ENCODE measurements around the gene GPSM1. TPM values are rescaled to one million over a fixed set of nuclear protein-coding genes. Genes with fewer than 3 reads are reported as not detected.

The GPSM1 gene
- total and polyA plus RNA-seq, 9 donors, result 22.8 to 36.0 (median 27.1) TPM

DNA sequence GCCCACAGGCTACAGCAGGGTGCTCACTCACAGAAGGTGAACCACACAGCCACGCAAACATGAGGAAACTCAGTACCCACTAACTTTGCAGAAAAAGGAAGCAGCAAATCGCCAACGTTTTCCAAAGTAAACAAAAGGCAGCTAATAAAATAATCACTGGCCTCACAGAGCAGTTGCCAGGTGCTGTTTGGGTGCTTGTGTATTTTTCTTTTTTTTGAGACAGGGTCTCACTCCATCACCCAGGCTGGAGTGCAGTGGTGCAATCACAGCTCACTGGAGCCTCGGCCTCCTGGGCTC is 68.8 kb downstream of the GPSM1 start:
- WGBS (ENCODE audit: insufficient coverage), result 89% methylated on average over 1 of the region's 4 CpGs
- no peak overlapping the region for H3K4me3 ChIP-seq (ENCODE audit: low read length)
- no peak overlapping the region for H3K27ac ChIP-seq (ENCODE audit: low read length)
- H3K36me3 ChIP-seq (ENCODE audit: control insufficient read depth, insufficient read depth, low read length), result peaks cover 75% of the 10 kb centered on the region
- no peaks in the 10 kb centered on the region for H3K9me3 ChIP-seq (replicated peaks; ENCODE audit: control insufficient read depth, low read depth, low read length)
- H3K4me1 ChIP-seq (ENCODE audit: control insufficient read depth, insufficient read depth, low read length), result peaks cover 18% of the 10 kb centered on the region
- no peak for DNase-seq
- H3K27me3 ChIP-seq (ENCODE audit: control insufficient read depth, insufficient read depth, low read length), result no peaks in the 10 kb centered on the region

DNA sequence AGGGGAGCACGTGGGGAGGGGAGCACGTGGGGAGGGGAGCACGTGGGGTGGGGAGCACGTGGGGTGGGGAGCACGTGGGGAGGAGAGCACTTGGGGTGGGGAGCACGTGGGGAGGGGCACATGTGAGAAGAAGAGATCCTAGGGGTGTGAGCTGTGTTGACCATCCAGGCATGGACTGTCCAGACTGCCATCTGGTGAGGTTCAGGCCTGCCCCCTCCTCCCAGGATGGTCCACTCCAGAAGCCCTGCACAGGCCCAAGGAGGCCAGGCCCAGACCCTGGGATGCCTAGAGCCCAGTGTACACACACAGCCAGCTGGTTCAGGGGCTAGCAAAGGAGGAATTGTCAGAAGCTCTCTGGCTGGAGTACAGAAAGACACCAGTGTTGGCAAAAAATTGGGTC is 70.3 kb downstream of the GPSM1 start:
- H3K36me3 ChIP-seq (ENCODE audit: control insufficient read depth, insufficient read depth, low read length), result peaks cover 68% of the 10 kb centered on the region
- no peak overlapping the region for H3K4me3 ChIP-seq (ENCODE audit: low read length)
- 67% methylated on average over 1 of the region's 6 CpGs for WGBS (ENCODE audit: insufficient coverage)
- DNase-seq, result no peak
- no peak overlapping the region for H3K27ac ChIP-seq (ENCODE audit: low read length)
- H3K9me3 ChIP-seq (replicated peaks; ENCODE audit: control insufficient read depth, low read depth, low read length), result no peaks in the 10 kb centered on the region
- peaks cover 18% of the 10 kb centered on the region for H3K4me1 ChIP-seq (ENCODE audit: control insufficient read depth, insufficient read depth, low read length)
- no peaks in the 10 kb centered on the region for H3K27me3 ChIP-seq (ENCODE audit: control insufficient read depth, insufficient read depth, low read length)

DNA sequence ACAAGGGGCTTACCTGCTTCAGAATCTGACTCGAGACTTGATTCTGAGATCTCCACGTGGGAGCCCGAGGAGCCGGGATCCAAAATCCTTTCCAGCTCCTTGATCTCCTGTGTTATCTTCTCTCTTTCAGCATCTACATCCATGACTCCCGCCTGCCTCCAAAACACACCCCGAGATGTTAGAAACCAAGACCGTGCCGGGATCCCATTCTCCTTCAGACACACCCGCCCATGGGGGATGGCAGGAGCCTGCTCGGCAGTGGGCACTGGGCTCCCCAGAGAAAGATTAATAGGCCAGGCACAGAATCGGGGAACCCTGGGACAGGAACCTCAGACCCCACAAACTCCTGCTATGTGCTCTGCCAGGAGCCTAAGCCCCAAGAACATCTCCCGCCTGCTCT is 70.9 kb downstream of the GPSM1 start:
- Histone ChIP-seq H3K27ac (ENCODE audit: low read length) (no peak overlapping the region), H3K4me3 (ENCODE audit: low read length) (no peak overlapping the region), H3K36me3 (ENCODE audit: control insufficient read depth, insufficient read depth, low read length) (peaks cover 61% of the 10 kb centered on the region), H3K9me3 (replicated peaks; ENCODE audit: control insufficient read depth, low read depth, low read length) (no peaks in the 10 kb centered on the region), H3K4me1 (ENCODE audit: control insufficient read depth, insufficient read depth, low read length) (peaks cover 18% of the 10 kb centered on the region), H3K27me3 (ENCODE audit: control insufficient read depth, insufficient read depth, low read length) (no peaks in the 10 kb centered on the region)
- WGBS (ENCODE audit: insufficient coverage), result 83% methylated on average over 12 of the region's 12 CpGs
- DNase-seq, result no peak

DNA sequence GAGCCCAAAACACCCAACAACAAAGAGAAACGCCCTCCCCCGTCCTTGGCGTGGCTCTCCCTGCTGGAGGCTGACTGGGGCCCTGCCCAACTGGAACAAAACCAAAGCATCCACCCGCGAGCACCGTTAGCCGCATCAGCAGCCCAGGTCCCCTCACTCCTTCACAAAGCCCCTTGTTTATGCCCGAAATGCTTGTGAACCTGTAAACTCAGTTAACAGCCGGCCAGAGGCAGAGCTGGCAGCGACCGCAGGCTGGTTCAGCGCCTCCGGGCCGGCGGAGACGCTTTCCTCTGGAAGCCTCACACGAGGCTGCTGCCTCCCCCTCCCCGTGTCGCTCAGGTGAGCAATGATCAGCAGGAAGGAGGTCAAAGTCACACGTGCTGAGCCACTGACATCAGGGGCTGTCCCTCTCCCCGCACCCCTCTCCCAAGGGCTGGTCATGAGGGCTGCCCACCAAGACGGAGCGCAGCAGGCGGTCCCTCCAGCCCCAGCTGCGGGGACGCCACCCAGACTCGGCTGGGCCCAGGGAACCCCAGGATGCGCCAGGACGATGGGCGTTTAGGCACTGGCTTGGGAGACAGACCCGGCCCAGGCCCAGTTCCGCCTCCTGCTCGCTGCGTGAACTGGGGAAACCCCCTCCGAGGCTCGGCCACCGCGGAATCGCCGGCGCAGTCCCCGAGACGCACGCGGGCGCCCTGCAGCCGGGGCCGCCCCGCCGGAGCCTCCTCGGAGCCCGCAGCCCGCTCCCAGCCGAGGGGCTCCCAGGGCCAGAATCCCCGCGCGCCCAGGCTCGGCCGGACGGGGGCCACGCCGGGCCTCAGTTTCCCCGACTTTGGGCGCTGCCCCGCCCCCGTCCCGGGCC is 72.1 kb downstream of the GPSM1 start:
- 1% methylated on average over 67 of the region's 67 CpGs for WGBS (ENCODE audit: insufficient coverage)
- no peaks in the 10 kb centered on the region for H3K27me3 ChIP-seq (ENCODE audit: control insufficient read depth, insufficient read depth, low read length)
- no peaks in the 10 kb centered on the region for H3K9me3 ChIP-seq (replicated peaks; ENCODE audit: control insufficient read depth, low read depth, low read length)
- H3K4me3 ChIP-seq (ENCODE audit: low read length), result peak overlapping the region; percentile 59
- H3K27ac ChIP-seq (ENCODE audit: low read length), result no peak overlapping the region
- peaks cover 18% of the 10 kb centered on the region for H3K4me1 ChIP-seq (ENCODE audit: control insufficient read depth, insufficient read depth, low read length)
- H3K36me3 ChIP-seq (ENCODE audit: control insufficient read depth, insufficient read depth, low read length), result peaks cover 60% of the 10 kb centered on the region
- DNase-seq, result no peak

DNA sequence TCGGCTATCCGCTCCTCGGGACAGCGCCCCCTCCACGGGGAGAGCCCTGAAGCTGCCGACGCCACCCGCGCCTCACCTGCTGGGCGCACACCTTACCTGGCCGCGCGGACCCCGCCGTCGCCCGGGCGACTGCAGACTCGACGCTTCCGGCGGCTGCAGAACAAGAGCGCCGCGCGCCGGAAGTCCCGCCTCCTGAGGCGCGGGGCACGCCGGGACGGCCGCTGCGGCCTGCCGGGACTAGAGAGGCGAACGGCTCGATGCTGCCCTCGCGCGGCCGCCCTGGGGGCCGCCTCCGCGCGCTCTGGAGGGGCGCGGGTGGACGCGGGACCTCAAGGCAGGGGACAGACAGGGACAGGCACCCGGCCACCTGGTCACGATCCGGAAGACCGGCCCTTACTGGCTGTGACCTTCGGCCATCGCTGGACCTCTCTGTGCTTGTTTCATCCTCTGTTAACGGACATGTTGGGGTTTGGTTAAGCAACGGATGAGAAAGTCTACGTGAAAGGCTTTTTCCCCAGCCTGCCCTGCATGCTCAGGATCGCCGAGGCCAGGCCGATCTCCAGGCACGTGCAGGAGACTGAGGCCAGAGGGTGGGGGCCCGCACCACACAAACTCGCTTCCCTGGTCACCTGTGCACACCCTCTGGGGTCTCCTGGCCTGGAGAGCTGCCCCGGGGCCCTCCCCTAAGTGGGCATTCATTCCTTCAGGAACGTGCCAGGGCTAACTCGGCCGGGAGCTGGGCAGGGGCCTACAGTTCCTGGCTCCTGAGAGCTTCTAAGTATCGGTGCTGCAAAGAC is 72.9 kb downstream of the GPSM1 start, which contains the start of gene SNAPC4:
Gene SNAPC4 (minus strand): TSS at position 133 of the 797 bp plus-strand sequence. CDS start 1,742 bp downstream, outside the sequence.
- Histone ChIP-seq H3K27ac (ENCODE audit: low read length) (no peak within 1 kb of the TSS), H3K36me3 (ENCODE audit: control insufficient read depth, insufficient read depth, low read length) (peaks cover 60% of the 10 kb centered on the region), H3K27me3 (ENCODE audit: control insufficient read depth, insufficient read depth, low read length) (no peaks in the 10 kb centered on the region), H3K4me1 (ENCODE audit: control insufficient read depth, insufficient read depth, low read length) (peaks cover 18% of the 10 kb centered on the region), H3K9me3 (replicated peaks; ENCODE audit: control insufficient read depth, low read depth, low read length) (no peaks in the 10 kb centered on the region), H3K4me3 (ENCODE audit: low read length) (peak within 1 kb of the TSS; percentile 59)
- peak; percentile 94 for DNase-seq
- 6% methylated on average over 68 of the region's 71 CpGs for WGBS (ENCODE audit: insufficient coverage)

DNA sequence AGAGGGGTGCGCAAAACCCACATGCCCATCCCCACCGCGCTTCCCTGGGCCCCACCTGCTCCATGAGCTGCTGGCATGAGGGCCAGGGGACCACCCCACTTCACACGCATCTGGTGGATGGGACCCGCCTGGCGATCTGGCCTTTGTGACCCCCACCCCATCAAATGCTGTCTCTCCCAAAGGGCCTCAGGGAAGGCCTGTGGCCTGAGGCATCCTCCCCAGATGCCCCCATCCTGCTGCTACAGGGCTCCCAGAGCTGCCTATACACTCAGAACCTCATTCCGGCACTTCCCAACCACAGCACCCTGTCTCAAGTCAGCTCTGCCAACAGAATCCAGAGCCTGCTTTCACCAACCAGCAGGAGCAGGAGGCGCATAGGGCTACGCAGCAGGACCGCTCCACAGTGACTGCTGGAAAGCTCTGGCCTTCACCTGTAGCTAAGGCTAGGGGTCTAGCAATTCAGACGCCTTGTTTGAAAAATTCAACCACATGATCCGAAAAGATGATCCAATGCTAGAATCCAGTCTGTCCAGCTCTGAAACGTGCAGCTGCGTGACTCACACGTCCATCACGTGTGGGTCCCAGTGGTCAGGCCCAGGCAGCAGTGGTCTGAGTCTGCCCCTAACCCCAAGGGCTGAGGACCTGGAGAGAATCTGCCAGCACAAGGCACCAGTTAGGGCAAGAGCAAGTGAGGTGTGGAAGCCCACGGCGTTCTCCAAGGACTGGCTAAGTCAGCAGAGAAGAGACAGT is 74.0 kb downstream of the GPSM1 start:
- Histone ChIP-seq H3K27me3 (ENCODE audit: control insufficient read depth, insufficient read depth, low read length) (no peaks in the 10 kb centered on the region), H3K27ac (ENCODE audit: low read length) (no peak overlapping the region), H3K4me3 (ENCODE audit: low read length) (no peak overlapping the region), H3K4me1 (ENCODE audit: control insufficient read depth, insufficient read depth, low read length) (peaks cover 18% of the 10 kb centered on the region), H3K36me3 (ENCODE audit: control insufficient read depth, insufficient read depth, low read length) (peaks cover 52% of the 10 kb centered on the region), H3K9me3 (replicated peaks; ENCODE audit: control insufficient read depth, low read depth, low read length) (no peaks in the 10 kb centered on the region)
- DNase-seq, result no peak
- 85% methylated on average over 14 of the region's 18 CpGs for WGBS (ENCODE audit: insufficient coverage)

DNA sequence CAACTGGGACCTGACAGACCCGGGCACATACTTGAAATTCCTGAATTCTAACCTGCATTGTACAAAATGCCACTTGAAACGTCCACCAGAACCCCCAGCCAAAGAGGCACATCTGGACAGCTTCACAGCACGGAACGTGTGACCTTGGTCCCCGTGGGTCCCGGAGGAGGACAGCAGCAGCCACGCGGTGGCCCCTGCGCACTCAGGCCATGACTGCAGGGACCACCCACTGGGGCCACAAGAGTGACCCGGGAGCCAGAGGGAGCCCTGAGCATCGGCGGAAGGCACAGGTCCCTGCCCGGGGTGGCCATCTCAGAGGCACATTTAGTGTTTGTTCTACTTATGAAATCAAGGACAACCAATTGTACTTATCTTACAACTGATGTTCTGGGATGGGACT is 74.7 kb downstream of the GPSM1 start:
- H3K4me1 ChIP-seq (ENCODE audit: control insufficient read depth, insufficient read depth, low read length), result peaks cover 18% of the 10 kb centered on the region
- H3K27me3 ChIP-seq (ENCODE audit: control insufficient read depth, insufficient read depth, low read length), result no peaks in the 10 kb centered on the region
- no peak overlapping the region for H3K27ac ChIP-seq (ENCODE audit: low read length)
- DNase-seq, result no peak
- H3K4me3 ChIP-seq (ENCODE audit: low read length), result no peak overlapping the region
- H3K9me3 ChIP-seq (replicated peaks; ENCODE audit: control insufficient read depth, low read depth, low read length), result no peaks in the 10 kb centered on the region
- WGBS (ENCODE audit: insufficient coverage), result 59% methylated on average over 9 of the region's 13 CpGs
- H3K36me3 ChIP-seq (ENCODE audit: control insufficient read depth, insufficient read depth, low read length), result peaks cover 51% of the 10 kb centered on the region

DNA sequence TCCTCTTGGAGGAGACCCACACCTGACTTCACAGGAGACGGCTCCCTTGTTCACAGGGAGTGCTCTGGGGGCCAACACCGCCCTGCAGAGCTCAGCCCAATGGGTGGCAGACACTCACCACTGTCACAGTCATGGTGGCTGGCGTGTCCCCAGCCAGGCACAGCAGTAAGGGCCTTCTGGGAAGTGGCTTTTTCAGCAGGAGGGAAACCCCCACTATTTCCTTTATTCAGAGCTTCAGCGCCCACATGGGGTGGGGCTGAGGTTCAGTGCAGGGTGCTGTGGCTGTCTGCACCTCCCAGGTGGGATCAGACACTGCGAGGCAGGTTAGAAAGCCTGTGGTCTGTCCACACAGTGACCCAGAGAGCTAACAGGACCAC is 76.2 kb downstream of the GPSM1 start:
- Histone ChIP-seq H3K27ac (ENCODE audit: low read length) (no peak overlapping the region), H3K9me3 (replicated peaks; ENCODE audit: control insufficient read depth, low read depth, low read length) (no peaks in the 10 kb centered on the region), H3K27me3 (ENCODE audit: control insufficient read depth, insufficient read depth, low read length) (no peaks in the 10 kb centered on the region), H3K4me1 (ENCODE audit: control insufficient read depth, insufficient read depth, low read length) (peaks cover 17% of the 10 kb centered on the region), H3K4me3 (ENCODE audit: low read length) (no peak overlapping the region), H3K36me3 (ENCODE audit: control insufficient read depth, insufficient read depth, low read length) (peaks cover 49% of the 10 kb centered on the region)
- no peak for DNase-seq
- WGBS (ENCODE audit: insufficient coverage), result 84% methylated on average over 3 of the region's 5 CpGs

DNA sequence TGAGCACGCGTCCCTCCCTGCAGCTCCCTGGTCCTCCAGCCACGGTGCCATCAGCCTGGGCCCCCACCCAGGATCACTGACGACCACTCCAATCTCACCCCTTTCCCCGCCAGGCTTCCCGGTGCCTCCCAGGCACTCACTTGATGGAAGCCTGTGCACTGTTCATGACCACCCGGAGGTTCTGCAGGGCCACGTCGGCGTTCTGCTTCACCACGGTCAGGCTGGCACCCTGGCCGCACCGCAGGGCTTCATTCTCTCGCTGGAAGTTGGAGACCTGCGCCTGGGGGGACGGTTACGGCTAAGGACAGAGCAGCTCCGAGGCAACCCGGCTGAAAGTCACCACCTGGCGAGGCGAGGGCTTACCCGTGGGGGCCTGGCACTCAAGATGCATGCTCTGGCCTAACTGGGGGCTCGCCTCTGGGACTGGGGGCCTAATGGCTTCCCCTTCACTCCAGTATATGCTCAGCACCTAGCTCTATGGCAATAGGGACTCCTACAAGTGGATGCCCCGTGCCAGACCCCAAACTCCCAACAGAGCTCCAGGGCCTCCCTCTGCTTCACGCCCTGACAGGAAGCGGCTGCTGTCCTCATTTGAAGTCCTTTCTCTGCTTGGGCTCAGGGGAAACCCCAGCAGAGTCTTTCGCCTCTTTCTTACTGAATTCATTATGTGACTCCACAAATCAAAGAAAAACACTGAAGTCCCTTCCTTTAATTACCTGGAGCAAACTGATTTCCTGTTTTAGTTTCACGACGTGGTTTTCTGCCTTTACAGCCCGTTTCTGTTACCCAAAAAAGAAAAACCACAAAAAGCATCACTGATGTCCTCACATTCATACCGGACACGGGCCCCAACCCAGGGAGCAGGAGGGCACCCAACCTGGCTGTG is 76.8 kb downstream of the GPSM1 start:
- DNase-seq, result no peak
- Histone ChIP-seq H3K9me3 (replicated peaks; ENCODE audit: control insufficient read depth, low read depth, low read length) (no peaks in the 10 kb centered on the region), H3K27ac (ENCODE audit: low read length) (no peak overlapping the region), H3K4me1 (ENCODE audit: control insufficient read depth, insufficient read depth, low read length) (peaks cover 13% of the 10 kb centered on the region), H3K36me3 (ENCODE audit: control insufficient read depth, insufficient read depth, low read length) (peaks cover 45% of the 10 kb centered on the region), H3K27me3 (ENCODE audit: control insufficient read depth, insufficient read depth, low read length) (no peaks in the 10 kb centered on the region), H3K4me3 (ENCODE audit: low read length) (no peak overlapping the region)
- 90% methylated on average over 29 of the region's 32 CpGs for WGBS (ENCODE audit: insufficient coverage)
